ENCODE data around the gene FAAP24.
"Not testable (repeated sequence)": the region's sequence is repeated elsewhere in the genome, so short reads cannot be mapped to it uniquely, and the experiment has no call there.

The FAAP24 gene

DNA sequence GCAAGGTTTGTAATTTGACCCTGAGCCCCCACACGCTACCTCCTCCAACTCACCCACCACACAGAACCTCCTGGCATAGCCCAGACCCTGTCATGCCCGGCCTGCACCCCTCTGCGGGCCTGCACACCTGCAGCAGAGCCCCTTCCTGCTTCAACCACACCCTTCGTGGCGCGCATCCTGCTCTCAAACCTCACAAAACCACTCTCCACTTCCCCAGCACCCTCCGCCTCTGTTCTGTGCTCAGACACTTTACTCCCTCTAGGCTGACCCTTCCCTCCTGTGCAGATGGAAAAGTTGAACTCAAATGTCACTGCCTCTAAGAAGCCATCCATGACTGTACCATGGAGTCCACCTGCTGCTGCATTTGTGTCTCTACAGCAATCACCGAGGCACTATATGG, 28.5 kb downstream of the FAAP24 start:
- no peak for DNase-seq

DNA sequence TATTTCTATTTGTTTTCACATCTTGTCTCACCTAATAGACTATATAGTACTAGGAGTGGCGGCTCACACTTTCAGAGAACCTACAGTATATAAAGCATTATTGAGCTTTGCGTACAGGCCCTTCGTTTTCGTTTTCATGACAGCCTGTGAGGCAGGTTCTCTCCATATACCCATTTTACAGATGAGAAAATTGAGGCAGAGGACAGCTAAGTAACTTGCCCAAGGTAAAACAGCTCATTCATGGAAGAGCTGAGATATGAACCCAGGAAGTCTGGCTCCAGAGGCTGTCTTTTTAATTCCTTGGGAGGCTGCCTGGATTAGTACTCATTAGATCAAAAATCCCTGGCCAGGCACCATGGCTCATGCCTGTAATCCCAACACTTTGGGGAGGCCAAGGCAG, 28.9 kb downstream of the FAAP24 start:
- DNase-seq, result no peak

GRCh38 chr19:33002126-33002865, 30.3 kb downstream of the FAAP24 start:
- DNase-seq, result not testable (repeated sequence)

DNA sequence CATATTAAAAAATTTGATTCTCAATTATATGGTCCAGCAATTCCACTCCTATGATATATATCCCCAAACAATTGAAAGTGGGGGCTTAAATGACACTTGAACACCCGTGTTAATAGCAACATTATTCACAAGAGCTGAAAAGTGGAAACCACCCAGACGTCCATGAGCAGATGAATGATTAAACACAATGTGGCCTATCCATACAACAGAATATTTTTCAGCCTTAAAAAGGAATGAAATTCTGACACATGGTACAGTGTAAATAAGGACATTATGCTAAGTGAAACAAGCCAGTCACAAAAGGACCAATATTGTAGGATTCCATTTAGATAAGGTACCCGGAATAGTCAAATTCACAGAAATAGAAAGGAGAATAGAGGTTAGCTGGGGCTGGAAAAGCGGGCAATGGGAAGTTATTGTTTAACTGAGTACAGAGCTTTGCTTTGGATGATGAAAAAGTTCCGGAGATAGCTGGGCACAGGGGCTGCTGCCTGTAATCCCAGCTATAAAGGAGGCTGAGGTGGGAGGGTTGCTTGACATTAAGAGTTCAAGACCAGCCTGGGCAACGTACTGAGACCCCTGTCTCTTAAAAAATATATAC, 31.5 kb downstream of the FAAP24 start:
- not testable (repeated sequence) for DNase-seq

DNA sequence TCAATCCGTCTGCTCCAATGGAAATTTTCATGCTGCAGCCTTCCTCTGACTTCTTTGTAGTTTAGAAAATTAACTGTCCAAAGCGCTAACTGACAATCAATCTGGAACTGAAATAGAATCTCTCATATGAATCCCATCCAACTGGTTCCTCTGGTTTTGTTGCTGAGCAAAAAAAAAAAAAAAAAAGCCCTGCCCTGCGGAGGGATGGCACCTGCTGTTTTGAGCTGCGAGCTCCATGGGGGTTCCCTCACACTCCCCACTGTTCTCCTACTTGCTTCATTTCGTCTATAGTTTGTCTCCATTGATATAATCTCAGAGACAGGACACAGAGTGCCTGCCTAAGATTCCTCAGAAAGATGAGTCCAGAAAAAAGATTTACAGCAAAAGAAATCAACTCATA, 33.4 kb downstream of the FAAP24 start:
- no peak for DNase-seq

GRCh38 chr19:33008738-33009137, 36.7 kb downstream of the FAAP24 start:
- DNase-seq, result no peak

- DNase-seq, result not testable (repeated sequence)
These were observed 38.8 kb downstream of the FAAP24 start for GRCh38 chr19:33010891-33011290.

DNA sequence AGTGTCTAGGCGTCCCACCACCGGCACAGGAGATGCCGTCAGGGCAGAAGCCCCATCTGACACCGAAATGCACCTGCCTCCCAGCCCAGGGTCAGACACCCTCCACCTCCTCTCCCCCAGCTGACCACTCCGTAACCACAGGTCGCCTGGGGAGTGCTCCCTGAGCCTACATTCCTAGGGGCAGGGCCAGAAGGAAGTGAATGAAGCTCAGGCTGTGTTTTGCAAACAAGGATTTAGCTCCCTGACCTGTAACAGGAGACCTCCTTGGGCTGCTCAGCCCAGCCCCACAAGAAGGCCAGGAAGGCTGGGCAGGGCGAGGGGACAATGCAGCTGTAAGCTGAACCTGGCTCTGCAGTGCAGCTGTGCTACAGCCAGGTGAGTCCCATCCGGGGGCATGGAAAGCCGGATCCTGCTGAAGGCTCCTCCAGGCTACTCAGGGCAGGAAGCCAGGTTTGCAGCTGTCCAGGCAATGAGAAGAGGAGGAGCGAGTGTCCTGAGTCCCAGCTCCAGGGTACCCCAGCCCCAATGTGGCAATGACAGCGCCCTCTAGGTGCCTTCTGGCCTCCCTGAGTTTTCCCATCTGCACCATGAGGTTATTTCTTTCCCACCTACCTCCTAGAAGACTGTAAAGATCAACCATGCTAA, 50.6 kb downstream of the FAAP24 start:
- DNase-seq, result no peak

DNA sequence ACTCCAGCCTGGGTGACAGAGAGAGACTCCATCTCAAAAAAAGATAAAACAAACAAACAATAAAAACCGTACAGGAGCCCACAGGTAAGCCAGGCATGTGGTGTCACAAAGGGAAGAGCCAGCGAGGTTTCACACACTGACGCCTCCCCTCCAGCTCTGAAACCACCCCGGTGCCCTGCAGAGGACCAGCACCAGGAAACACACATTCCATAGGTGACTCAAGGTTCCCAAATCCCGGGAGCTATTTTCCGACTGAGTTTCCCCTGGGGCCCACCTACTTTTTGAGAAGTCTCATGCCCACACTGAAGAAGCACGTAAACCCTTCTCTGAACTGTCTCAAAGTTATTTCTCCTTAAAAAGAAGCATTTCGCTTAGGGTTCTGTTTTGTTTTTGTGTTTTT, 52.4 kb downstream of the FAAP24 start:
- no peak for DNase-seq

DNA sequence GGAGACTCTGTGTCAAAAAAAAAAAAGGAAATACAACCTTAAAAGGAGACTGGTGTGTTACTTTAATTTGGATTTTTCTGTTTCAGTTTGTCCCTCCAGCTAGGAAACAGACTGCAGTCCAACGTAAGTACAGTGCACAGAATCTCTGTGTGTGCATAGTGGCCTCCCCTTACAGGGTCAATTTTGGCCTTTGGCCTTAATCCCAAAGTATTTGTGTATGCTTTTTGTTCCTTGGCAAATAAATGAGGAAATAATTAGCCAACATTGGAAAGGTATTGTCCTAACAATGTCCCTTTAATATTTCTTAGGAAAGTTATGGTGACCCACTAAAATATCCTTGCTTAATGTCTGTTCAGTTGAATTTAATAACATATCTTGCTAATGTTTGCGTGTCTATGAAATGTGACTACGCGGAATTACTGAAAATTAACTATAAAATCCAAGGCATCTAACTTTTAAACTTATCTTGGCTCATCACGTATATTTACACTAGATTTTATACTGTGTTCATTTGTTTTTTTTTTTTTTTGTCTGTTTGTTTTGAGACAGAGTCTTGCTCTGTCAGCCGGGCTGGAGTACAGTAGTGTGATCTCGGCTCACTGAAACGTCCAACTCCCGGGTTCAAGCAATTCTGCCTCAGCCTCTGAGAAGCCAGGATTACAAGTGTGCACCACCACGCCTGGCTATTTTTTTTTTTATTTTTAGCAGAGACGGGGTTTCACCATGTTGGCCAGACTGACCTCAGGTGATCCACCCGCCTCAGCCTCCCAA, 53.6 kb downstream of the FAAP24 start:
- DNase-seq, result not testable (repeated sequence)

DNA sequence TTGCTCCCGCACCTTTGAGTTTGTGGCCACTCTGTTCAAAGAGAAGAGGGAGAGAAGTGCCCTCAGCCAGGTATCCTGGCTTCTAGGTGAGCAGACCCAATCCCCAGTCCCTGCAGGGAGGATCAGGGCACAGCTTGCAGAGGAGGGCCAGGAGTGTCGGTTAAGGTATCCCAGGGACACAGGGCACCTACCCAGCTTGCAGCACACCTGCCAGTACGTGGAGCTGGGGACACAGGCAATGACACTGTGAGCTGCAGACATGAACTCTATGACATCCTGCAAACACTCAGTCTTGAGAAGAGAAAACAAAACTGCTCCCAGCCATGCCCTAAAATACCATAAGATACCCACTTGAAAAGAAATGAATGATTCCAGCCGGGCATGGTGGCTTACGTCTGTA, 54.6 kb downstream of the FAAP24 start:
- not testable (repeated sequence) for DNase-seq

All from stimulated activated CD8-positive, alpha-beta memory T cell treated with anti-CD3 and anti-CD28 coated beads, Interleukin-4, amount 100 ng/mL, for 48 hours (primary cell).